MM.1S (cell line): ENCODE results near the gene KCNIP1.

Experiments used
- DNase-seq: peaks from one replicate; pipeline ENCODE4 v3.0.0-alpha.2; 2015
- H2AFZ ChIP-seq: fragments of 300-600 bp; sonication (generic); 2 replicates; pipeline ENCODE4 v1.6.0; 2016; ENCODE audit warnings: antibody characterized with exemption, low read length
- H3F3A ChIP-seq: fragments of 300-600 bp; sonication (generic); 2 replicates; pipeline ENCODE4 v1.6.1; 2016; ENCODE audit warnings: mild to moderate bottlenecking, antibody characterized with exemption, low read length, moderate library complexity, mixed read lengths; ENCODE audit not compliant: insufficient read depth
- H3K27ac ChIP-seq: fragments of 300-600 bp; sonication (generic); 2 replicates; pipeline ENCODE4 v1.5.1; 2016; ENCODE audit warnings: mild to moderate bottlenecking, low read length
- H3K27me3 ChIP-seq: fragments of 300-600 bp; sonication (generic); replicated peaks from 2 replicates; pipeline ENCODE4 v1.6.0; 2016; ENCODE audit warnings: low read length; ENCODE audit not compliant: insufficient read depth
- H3K36me3 ChIP-seq: fragments of 300-600 bp; sonication (generic); replicated peaks from 2 replicates; pipeline ENCODE4 v1.6.1; 2016; ENCODE audit warnings: mild to moderate bottlenecking, low read length, mixed read lengths; ENCODE audit not compliant: insufficient read depth
- H3K4me1 ChIP-seq: fragments of 300-600 bp; sonication (generic); 2 replicates; pipeline ENCODE4 v1.6.1; 2016; ENCODE audit warnings: low read length, mixed read lengths
- H3K4me2 ChIP-seq: fragments of 300-600 bp; sonication (generic); 2 replicates; pipeline ENCODE4 v1.6.0; 2016; ENCODE audit warnings: low read depth, low read length
- H3K4me3 ChIP-seq: fragments of 300-600 bp; sonication (generic); 2 replicates; pipeline ENCODE4 v1.5.1; 2016; ENCODE audit warnings: low read length, mixed read lengths
- H3K79me2 ChIP-seq: fragments of 300-600 bp; sonication (generic); 2 replicates; pipeline ENCODE4 v1.6.1; 2016; ENCODE audit warnings: mixed run types, low read length, mixed read lengths
- H3K9ac ChIP-seq: fragments of 300-600 bp; sonication (generic); 2 replicates; pipeline ENCODE4 v1.6.1; 2016; ENCODE audit warnings: low read length, mixed read lengths
- H3K9me2 ChIP-seq: fragments of 300-600 bp; sonication (generic); replicated peaks from 2 replicates; pipeline ENCODE4 v1.6.1; 2016; ENCODE audit warnings: mild to moderate bottlenecking, low read length, mixed read lengths; ENCODE audit not compliant: insufficient read depth
- H3K9me3 ChIP-seq: fragments of 300-600 bp; sonication (generic); replicated peaks from 2 replicates; pipeline ENCODE4 v1.6.1; 2016; ENCODE audit warnings: mild to moderate bottlenecking, low read length, mixed read lengths; ENCODE audit not compliant: insufficient read depth
- H4K20me1 ChIP-seq: fragments of 300-600 bp; sonication (generic); 2 replicates; pipeline ENCODE4 v1.6.1; 2016; ENCODE audit warnings: mild to moderate bottlenecking, low read length, moderate library complexity, mixed read lengths; ENCODE audit not compliant: insufficient read depth
- EZH2 ChIP-seq: fragments of 300-600 bp; sonication (generic); optimal IDR thresholded peaks from 2 replicates; pipeline ENCODE3; 2017; ENCODE audit warnings: low read depth, mild to moderate bottlenecking, antibody characterized with exemption, low read length, mixed read lengths
- EZH2phosphoT487 ChIP-seq: fragments of 300-600 bp; sonication (generic); IDR thresholded peaks from 2 replicates; pipeline ENCODE4 v1.6.1; 2018; ENCODE audit warnings: antibody characterized with exemption, low read length
- TF ChIP-seq, protein P1 (sequence below): fragments of 300-600 bp; sonication (generic); IDR thresholded peaks from 2 replicates; pipeline ENCODE4 v1.5.1; 2016; ENCODE audit warnings: antibody characterized with exemption, low read length, mixed read lengths

Gene KCNIP1

DNA sequence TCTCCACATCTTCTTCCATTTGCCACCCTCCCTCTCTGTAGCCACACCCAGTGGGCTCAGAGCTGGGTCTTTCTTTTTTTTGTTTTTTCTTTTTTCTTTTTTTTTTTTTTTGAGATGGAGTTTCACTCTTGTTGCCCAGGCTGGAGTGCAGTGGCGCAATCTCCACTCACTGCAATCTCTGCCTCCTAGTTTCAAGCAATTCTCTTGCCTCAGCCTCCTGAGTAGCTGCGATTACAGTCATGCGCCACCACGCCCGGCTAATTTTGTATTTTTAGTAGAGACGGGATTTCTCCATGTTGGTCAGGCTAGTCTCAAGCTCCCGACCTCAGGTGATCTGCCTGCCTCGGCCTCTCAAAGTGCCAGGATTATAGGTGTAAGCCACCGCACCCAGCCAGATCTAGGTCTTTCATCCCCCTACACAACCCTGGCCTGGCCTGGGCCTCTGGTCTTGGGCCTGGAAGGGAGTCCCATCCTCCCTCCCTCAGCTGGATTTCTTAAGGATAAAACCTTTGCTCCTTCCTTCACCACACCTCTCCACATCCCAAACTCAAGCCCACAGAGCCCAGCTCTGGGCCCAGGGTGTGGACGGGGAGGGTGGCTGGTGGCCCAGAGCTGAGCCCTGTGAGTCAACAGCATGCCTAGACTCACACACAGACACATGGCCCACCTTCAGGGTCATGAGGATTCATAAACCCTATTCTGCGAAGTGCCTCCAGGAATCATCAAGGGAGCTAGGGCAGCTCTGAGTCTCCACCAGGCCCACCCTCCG, 18.8 kb upstream of the KCNIP1 start:
- Histone ChIP-seq H3K79me2 (no peaks in the 10 kb centered on the region), H3F3A (no peaks in the 10 kb centered on the region), H3K4me2 (no peak overlapping the region), H3K9me2 (no peaks in the 10 kb centered on the region), H3K9ac (no peak overlapping the region), H3K27ac (no peak overlapping the region), H3K4me1 (no peaks in the 10 kb centered on the region), H3K27me3 (no peaks in the 10 kb centered on the region), H3K36me3 (no peaks in the 10 kb centered on the region), H4K20me1 (no peaks in the 10 kb centered on the region), H2AFZ (no peak overlapping the region), H3K9me3 (no peaks in the 10 kb centered on the region), H3K4me3 (no peak overlapping the region)
- TF ChIP-seq, protein P1, sequence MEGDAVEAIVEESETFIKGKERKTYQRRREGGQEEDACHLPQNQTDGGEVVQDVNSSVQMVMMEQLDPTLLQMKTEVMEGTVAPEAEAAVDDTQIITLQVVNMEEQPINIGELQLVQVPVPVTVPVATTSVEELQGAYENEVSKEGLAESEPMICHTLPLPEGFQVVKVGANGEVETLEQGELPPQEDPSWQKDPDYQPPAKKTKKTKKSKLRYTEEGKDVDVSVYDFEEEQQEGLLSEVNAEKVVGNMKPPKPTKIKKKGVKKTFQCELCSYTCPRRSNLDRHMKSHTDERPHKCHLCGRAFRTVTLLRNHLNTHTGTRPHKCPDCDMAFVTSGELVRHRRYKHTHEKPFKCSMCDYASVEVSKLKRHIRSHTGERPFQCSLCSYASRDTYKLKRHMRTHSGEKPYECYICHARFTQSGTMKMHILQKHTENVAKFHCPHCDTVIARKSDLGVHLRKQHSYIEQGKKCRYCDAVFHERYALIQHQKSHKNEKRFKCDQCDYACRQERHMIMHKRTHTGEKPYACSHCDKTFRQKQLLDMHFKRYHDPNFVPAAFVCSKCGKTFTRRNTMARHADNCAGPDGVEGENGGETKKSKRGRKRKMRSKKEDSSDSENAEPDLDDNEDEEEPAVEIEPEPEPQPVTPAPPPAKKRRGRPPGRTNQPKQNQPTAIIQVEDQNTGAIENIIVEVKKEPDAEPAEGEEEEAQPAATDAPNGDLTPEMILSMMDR = no peak
- TF ChIP-seq EZH2phosphoT487 (no peak), EZH2 (no peak)
- no peak for DNase-seq

DNA sequence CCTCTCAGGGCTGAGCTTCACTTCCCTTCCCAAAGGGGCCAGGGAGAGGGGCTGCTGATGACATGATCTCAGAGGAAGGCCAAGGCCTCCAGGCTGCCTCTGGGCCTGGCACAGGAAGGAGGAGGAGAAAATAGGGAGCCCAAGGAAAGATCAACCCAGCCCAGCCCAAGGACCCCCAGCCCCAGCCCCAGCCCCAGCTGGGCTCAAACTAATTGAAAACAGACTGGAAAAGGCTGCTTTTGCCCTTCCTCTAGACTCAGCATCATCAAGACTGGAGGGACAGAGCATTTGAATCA, 18.3 kb upstream of the KCNIP1 start:
- H3K27ac ChIP-seq = no peak overlapping the region
- H3K9me3 ChIP-seq = no peaks in the 10 kb centered on the region
- no peaks in the 10 kb centered on the region for H3K27me3 ChIP-seq
- TF ChIP-seq EZH2phosphoT487 (no peak), EZH2 (no peak)
- TF ChIP-seq, protein P1 = no peak
- H3K36me3 ChIP-seq = no peaks in the 10 kb centered on the region
- no peak overlapping the region for H3K9ac ChIP-seq
- DNase-seq = no peak
- H4K20me1 ChIP-seq = no peaks in the 10 kb centered on the region
- H2AFZ ChIP-seq = no peak overlapping the region
- H3K4me1 ChIP-seq = no peaks in the 10 kb centered on the region
- H3K4me2 ChIP-seq = no peak overlapping the region
- H3K9me2 ChIP-seq = no peaks in the 10 kb centered on the region
- no peaks in the 10 kb centered on the region for H3K79me2 ChIP-seq
- no peak overlapping the region for H3K4me3 ChIP-seq
- no peaks in the 10 kb centered on the region for H3F3A ChIP-seq

DNA sequence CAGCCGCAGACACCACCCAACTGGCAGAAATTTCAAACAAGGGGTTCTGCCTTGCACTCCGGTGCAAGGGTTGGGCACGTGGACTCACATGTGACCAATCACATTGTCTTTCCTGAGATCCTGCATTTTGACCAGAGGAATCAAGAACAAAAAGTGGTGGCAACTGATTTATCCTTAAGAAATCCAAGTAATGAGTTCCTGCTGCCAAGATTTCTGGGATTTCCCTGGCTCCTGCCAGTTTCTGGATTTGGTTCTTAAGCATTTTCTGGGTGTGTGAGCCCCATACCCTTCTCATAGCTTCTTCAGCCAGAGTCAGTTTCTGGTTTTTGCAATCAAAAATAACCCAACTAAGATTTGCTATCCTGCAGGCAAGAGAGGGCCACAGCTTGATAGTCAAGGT, 17.4 kb upstream of the KCNIP1 start:
- Histone ChIP-seq H3K36me3 (no peaks in the 10 kb centered on the region), H4K20me1 (no peaks in the 10 kb centered on the region), H3K79me2 (no peaks in the 10 kb centered on the region), H3F3A (no peaks in the 10 kb centered on the region), H2AFZ (no peak overlapping the region), H3K9ac (no peak overlapping the region), H3K4me3 (no peak overlapping the region), H3K27ac (no peak overlapping the region), H3K4me2 (no peak overlapping the region), H3K4me1 (0 out of 2 replicates have a peak, but pooled peaks cover under 1% of the 10 kb centered on the region), H3K9me2 (no peaks in the 10 kb centered on the region), H3K27me3 (no peaks in the 10 kb centered on the region), H3K9me3 (no peaks in the 10 kb centered on the region)
- no peak for DNase-seq
- no peak for TF ChIP-seq EZH2
- TF ChIP-seq EZH2phosphoT487 = no peak
- TF ChIP-seq, protein P1 = no peak
